ENCODE results near the gene OR1D5.
"Not testable (repeated sequence)": the region's sequence is repeated elsewhere in the genome, so short reads cannot be mapped to it uniquely, and the experiment has no call there.

Gene OR1D5

GRCh38 chr17:3030852-3031470 lies 32.4 kb downstream of the OR1D5 start:
- not testable (repeated sequence) for DNase-seq

- no peak for DNase-seq
These were observed 33.3 kb downstream of the OR1D5 start for GRCh38 chr17:3030096-3030495.

- no peak for DNase-seq
These were observed 34.0 kb downstream of the OR1D5 start for GRCh38 chr17:3029213-3029913.

GRCh38 chr17:3027786-3028532 lies 35.4 kb downstream of the OR1D5 start:
- DNase-seq: no peak

- DNase-seq: no peak
These were observed 36.3 kb downstream of the OR1D5 start for GRCh38 chr17:3026856-3027751.

GRCh38 chr17:3026125-3026855 lies 37.1 kb downstream of the OR1D5 start:
- no peak for DNase-seq

- no peak for DNase-seq
These were observed 37.8 kb downstream of the OR1D5 start for GRCh38 chr17:3025421-3026124.

- no peak for DNase-seq
These were observed 39.1 kb downstream of the OR1D5 start for GRCh38 chr17:3024346-3024745.

- no peak for DNase-seq
These were observed 41.2 kb downstream of the OR1D5 start for GRCh38 chr17:3022197-3022596.

- no peak for DNase-seq
These were observed 43.0 kb downstream of the OR1D5 start for GRCh38 chr17:3020381-3020780.

- no peak for DNase-seq
These were observed 43.6 kb downstream of the OR1D5 start for GRCh38 chr17:3019761-3020160.

GRCh38 chr17:3017936-3018335 lies 45.5 kb downstream of the OR1D5 start:
- no peak for DNase-seq

- no peak for DNase-seq
These were observed 47.5 kb downstream of the OR1D5 start for GRCh38 chr17:3015890-3016289.

GRCh38 chr17:3012926-3013581 lies 50.4 kb downstream of the OR1D5 start:
- peak; percentile 52 for DNase-seq
